HG02642 (cell line): ENCODE results near the gene BNC2.

ENCODE experiments used
- ATAC-seq: cut with Tn5 transposase; IDR thresholded peaks from one replicate; pipeline ENCODE4 v1.9.1; 2021; ENCODE audit warnings: mild to moderate bottlenecking; ENCODE audit not compliant: unreplicated experiment, poor library complexity

The BNC2 gene

DNA sequence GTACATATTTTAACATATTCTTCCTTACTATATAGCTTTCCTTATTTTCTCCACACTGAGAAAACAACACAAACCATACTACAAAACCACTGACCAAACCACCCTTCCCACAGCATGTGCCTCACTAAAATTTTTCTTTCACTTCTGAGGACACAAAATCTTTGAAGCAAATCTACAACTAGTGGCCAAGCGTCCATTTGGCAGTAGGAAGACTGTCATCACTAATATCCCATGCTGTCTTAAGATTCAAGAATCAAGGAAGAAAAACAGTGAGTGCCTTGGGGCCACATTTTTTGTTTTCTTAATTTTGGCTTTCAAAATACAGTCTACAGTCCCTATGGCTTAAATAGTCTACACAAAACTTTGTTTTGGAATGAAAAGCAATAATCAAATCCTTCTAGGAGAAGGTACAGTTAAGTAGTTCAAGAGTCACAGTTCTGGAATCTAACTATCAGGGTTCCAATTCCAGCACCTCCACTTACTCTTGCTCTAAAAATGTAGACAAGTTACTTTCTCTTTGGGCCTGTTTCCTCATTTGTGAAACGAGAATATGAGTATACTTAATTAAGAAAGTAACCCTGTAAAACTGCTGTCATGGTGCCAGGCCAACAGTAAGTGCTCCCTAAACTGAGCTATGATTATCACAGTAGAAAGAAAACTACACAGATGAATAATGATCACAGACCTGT, 227.9 kb downstream of the BNC2 start:
- no peak for ATAC-seq

DNA sequence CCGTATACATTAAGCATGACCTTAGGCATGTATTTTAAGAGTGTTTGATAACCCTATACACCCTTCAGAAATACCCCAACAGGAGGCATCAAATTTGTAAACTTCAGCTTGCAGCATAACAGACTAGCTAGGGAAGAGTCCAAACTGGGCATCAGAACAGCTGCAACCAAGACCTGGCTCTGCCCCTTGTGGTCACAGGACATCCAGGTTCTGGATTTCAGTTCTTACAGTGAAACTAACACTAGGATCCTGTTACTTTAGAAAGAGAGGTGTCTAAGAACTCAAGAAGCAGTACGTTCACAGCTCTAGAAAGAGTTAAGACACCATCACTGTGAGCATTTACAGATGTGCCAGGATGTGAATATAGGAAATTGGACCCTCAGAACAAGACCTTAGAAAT, 229.8 kb downstream of the BNC2 start:
- no peak for ATAC-seq

DNA sequence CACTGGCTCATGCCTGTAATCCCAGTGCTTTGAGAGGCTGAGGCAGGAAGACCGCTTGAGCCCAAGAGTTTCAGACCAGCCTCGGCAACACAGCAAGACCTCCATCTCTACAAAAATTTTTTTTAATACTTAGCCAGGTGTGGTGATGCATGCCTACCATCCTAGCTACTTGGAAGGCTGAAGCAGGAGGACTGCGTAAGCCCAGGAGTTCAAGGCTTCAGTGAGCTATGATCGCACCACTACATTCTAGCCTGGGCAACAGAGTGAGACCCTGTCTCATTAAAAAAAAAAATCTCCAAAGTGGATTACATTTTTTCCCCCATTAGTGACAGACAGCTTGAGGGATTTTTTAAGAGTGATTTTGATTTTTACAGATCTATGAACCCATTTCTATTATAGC, 230.8 kb downstream of the BNC2 start:
- ATAC-seq = no peak

DNA sequence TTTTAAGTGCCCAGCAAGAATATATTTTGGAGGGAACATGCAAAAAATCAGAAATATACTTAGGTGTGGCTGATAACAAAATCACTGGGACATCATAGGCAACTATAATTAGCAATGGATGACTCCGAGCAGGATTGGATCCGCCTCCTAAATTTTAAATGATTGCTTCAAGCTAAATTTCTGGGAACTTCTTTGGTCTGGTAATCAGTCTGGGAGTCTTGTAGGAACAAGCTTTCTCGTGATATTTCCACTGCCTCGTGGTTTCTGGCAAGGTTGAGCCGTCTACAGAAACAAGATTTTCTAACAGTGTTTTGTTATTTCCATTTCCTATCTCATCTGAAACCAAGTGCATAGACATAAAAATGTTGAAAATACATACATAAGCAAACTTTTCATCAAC, 232.6 kb downstream of the BNC2 start:
- ATAC-seq = no peak

DNA sequence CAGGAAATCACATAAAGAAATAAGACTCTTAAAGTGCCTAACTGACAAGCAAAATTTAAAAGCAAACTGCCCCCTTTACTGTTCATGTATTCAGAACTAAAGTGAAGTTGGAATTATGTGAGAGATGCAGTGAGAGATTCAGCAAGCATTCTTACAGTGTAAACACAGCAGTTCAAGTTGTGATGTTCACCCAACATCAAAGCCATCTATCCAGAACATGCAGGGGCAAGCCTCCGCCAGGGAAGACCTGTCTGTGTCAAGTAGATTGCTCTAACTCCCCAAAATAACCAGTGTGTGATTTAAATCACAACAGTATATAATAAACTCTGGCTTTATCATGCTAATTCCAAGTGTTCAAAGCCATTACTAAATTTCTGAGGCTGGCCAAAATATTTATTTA, 233.3 kb downstream of the BNC2 start:
- no peak for ATAC-seq

DNA sequence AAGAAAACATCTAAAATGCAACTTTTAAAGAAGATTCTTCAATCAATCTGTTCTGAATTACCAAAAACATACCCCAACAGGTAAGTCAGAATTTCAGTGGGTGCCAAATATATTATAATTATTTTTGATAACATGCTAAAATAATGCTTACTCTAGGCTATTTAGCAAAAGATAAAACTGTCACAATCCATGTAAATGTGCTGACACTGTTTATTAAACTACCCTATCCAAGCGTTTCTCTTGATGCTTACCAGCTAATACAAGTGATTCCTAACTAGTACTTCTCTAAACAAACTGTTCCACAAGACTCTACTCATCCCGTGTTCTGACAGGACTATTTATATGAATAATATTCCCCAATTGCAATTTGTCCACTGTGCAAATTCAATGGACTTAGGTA, 236.7 kb downstream of the BNC2 start:
- no peak for ATAC-seq

DNA sequence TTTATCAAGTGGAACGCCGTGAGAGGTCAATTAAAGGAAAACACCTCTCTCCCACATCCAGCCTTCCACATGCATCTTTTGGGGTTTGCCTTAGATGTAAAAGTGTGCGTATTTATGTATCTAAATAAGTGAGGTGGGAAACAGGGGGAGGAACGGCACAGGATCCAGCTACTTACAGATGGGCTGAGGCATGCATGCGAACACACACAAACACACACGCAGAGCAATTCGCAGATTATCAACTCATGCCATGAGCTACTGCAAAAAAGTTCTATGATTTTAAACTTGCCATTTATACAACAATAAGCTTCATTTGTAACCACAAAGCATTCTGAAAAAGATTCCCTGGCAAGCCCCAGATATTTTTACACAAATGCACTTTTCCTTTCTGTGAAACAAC, 242.1 kb downstream of the BNC2 start:
- ATAC-seq = no peak

DNA sequence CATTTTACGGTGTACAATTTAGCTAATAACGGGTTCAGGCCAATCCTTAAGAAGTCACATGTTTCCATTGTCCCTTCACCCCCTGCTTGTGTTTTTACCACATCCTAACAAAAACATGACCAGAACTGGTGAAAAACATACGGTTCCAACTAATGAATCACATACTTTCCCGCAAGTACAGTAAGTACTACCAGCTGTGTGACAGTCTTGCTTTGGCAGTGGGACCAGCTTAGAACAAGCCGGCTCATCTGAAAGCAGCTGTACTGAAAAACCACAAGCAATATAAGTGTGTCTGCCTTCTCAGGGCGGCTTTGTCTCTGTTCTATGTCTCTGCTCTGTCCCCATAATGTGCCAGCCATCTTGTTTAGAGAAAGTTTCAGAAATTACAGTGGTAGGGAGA, 242.5 kb downstream of the BNC2 start:
- ATAC-seq = no peak

DNA sequence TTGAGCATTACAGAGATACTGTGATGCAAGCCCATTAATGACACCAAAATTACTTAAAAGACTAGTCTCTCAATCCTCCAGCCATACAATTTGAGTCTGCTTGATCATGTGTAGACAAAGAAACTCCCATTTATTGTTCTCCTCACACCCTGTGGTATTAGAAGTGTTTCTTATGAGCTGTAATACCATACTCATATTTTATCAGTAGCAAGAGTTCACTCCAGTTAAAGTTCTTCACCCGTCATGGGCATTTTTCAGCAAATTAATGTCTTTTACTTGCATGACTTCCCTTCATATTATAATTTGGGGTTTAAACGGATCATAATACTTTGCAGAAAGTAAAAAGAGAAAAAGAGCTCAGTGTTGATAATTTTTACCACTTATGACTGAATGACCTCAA, 242.9 kb downstream of the BNC2 start:
- no peak for ATAC-seq

DNA sequence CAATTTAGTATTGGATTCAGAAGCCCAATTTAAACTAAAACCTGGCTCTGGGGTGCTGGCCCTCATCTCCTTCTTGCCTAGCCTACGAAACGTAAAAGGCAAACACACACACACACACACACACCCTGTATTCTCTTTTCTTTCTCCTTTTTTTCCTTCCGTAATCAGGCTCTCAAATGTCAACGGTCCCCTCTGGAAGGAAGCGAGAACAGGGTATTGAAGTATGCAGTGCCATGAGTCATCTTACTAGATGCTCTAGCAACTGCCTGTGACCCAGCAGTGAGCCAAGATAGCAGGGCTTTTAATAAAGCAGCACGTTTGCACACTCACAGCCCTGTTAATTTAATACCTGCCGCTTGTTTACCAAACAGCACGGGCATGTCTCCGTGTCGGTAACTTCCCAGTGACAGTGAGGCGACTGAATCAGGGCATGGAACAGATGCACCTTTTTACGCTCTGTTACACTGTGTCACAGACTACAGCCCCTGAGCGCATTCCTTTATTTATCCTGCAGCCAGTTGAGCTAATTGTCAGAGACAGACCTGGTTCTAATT, 243.8 kb downstream of the BNC2 start:
- ATAC-seq = no peak

DNA sequence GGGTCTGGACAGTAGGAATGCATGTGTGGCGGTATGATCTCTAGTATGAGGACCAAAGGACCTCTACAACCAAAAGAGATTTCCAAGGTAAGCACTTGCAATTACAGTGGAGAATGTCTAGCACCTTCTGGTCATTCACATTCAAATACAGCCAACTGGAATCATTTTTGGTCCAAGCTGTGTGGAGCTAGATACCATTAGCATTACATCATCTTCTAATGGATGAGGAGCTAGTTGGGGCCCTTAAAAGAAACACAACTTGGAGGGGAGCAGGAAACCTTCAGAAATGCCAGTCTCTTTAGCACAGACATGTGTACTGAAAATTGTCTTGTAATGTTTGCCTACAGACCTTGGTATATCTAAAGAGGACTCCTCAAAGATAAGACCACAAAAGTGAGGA, 244.7 kb downstream of the BNC2 start:
- no peak for ATAC-seq

DNA sequence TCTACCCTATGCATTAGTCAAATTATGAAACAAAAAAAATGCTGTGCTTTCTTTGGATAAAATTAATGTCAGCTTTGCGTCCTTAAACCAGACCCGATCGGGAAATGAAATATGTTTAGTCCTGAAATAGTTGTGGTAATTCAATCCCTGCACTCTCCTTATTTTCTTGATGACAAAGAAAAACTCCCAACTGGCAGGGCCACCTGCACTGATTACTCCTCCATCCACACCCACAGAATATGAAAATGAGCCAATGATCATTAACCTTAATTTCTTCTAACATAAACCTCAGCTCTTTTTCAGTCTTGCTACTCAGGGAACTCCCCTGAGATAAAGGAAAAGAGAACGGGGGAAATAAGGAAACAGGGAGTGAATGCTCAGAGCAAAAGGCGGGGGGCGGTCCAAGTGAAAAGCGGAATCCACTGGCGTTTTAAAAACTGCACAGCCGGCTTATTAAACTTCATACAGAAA, 245.3 kb downstream of the BNC2 start:
- no peak for ATAC-seq

DNA sequence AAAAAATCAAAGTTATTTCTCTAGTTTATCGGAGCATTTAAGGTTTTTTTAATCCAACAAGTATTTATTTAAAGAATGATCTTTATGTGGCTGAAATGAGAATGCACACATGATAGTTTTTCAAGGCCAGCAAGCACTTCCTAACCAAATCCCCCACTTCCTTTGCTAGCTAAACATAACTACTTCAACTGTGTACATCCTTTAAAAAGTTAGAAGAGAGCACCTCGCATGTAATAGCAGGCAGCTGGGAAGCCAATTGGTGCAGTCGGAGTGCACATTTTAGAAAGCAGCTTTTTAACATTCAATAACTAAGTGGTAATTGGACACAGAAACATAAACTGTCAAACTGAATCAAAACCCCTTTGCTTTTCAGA, 245.7 kb downstream of the BNC2 start:
- ATAC-seq = no peak

DNA sequence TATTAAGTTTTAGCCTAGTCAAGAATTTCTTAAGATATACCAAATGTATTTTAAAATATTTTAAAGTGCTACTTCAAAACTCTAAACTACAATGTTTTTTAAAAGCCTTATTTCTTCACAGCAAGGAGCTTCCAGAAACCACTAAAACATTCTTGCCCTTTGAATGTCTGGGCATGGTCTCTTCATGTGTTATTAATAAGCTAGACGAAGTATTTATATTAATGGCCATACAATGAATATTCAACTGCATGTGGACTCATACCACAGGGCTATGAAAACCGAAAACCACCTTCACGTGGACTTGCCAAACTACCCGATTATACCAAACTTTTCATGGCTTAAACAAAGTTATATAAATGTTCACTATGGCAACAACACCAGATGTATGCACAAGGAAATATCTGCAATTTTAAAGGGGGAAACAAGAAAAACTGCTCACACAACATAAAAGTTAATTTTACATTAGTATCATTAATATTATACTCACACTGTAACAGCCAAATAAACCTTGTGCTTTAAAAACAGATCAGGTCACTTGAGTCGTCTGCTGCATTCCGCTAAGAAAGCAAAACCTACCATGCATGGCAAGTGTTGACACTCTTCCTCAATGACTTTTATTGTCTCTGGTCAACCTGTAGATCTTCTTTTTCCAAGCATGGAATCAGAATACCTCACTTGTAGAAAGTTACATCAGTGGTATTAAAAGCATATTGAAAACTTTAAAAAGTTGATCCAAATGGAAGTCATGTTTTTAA, 246.3 kb downstream of the BNC2 start:
- no peak for ATAC-seq

DNA sequence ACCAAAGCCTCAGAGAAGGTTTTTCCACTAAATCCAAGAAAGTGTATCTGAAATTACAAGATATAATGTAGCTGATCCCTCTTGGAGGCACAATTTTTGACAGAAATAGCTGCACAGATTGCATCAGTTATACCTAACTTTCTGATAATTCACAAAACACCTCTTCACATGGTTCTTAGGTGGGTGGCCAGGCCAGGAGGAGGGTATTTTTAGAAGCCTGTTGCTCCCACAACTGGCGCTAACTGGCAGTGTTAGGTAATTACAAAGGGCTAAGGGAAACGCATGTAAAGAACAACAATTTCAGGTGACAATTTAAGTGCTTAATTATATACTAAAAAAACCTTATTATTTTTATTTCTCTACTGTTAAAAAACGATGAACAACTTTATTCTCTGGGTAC, 247.9 kb downstream of the BNC2 start:
- no peak for ATAC-seq

DNA sequence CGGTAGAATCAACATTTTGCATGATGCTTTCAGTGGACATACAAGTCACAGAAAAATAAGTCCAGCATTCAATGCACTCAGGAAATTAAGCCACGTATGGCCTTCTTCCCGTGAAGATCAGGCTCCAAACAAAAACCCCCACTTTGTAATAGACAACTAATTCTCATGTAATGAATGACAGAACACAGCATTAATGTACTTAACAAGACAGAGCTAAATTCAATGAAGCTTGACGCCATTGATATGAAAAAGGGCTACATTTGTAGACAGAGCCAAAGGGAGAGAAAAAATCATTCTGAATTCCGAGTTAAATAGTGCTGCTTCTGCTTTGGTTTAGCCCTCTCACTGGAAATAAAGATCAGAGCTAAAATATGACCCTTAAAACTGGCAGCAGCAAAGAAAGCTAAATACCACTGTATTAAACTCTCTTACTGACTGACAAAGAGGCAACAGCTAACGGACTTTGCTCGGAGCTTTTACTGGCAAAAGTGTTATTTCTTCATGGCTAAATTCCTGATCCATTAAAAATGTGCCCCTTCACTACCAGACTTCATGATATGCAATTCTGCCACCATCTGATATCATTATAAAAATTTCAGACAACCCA, 250.5 kb downstream of the BNC2 start:
- ATAC-seq = no peak

DNA sequence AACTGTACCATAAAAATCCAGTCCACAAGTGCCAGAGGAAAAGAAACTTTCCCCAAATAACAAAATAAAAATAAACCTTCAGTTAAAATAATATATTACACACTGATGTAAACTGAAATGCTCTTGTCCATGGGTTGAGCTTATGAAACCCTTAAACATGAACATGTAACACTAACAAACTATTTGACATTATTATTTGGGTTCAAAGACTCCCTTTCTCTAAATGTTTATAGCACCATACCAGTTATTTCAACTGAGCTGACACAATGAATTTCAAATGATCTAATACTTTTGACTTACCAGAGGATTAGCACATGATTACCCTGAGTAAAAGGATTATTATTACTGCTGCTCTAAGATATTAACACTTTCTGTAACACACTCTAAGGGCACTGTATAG, 251.1 kb downstream of the BNC2 start:
- ATAC-seq = no peak

DNA sequence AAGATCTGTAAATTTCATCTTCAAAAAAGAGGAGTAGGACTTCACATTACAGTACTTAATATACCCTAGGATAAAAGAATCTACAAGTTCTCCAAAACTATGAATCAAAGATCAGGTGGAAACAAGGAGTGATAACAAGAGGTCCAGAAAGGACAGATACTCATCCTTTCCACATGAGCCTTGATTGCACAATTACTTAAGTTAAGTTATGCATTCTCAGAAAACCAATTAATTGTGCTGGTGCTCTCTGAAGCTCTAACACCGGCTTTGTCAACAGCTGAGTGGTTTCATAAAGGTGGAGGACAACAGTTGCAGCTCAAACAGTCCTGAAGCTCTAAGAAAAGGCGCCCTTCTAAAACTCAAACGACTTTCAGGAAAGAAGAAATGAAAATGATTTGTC, 251.9 kb downstream of the BNC2 start:
- ATAC-seq = no peak

DNA sequence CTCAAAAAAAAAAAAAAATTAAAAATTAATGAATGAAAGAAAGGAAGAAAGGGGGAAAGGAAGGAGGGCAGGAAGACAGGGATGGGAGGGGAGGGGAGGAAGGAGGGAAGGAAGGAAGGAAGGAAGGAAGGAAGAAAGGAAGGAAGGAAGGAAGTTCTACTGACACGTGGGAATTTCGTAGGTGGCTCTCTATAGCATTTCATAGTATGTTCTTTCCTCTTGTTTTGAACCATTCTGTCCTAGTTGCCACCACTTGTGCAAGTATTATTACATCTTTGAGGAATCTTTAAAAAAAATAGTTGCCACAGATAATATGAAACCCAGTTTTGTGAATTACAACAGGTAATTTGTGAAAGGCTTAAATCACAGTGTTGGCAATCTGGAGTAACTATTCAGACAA, 253.8 kb downstream of the BNC2 start:
- no peak for ATAC-seq

DNA sequence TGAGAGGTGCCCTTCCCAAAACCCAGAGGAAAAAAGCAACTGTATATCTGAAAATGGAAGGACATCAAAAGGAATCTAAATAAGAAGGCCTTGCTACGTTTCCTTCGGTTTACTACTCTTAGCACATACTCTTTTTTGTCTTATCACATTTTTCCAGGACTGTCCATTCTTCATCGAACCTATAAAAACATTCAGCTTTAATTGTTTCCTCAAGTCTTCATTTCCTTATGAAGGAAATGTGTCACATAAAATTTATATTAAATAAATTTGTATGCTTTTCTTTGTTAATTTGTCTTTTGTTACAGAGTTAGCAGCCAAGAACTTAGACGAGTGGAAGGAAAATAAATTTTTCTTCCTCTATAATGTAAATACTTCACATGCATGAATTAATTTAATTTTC, 255.0 kb downstream of the BNC2 start:
- ATAC-seq = no peak

DNA sequence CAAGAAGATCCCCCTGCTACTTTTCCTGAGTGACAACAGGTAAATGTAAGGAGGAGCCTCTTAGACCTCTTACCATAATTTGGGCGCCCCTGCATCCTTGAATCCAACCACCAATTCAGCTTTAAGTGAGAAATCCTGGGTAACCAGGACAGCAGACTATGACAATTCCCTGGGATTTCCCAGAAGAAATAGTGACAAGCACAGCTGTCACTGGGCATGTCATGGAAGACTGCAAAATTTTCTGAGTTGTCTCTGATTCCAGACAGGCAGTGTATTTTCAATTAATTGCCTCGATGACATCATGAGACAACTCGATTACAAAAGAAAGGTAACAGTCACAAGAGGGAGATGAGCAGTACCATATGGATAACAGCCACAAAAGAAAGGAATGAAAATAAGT, 256.9 kb downstream of the BNC2 start:
- ATAC-seq = no peak
